HepG2 (cell line): ENCODE measurements around the gene RRN3. TPM values are rescaled to one million over a fixed set of nuclear protein-coding genes. Genes with fewer than 3 reads are reported as not detected.

Source experiments
- CEBPG ChIP-seq: IDR thresholded peaks from 2 replicates; pipeline ENCODE4 v1.6.1; 2016
- CREM ChIP-seq, 2 experiments: sonication (generic) in 1 of 2; formaldehyde crosslinking in 1 of 2; IDR thresholded peaks; 2 replicates each; pipeline versions ENCODE4 v1.4.0 to v1.6.1; 2016 to 2020; ENCODE audit warnings: antibody characterized with exemption in 1 of 2, mild to moderate bottlenecking in 1 of 2, missing genetic modification reagents in 1 of 2
- GTF3A ChIP-seq: sonication (generic); formaldehyde crosslinking; conservative IDR thresholded peaks from 2 replicates; pipeline ENCODE4 v1.4.0; 2020; ENCODE audit warnings: mild to moderate bottlenecking, missing genetic modification reagents
- HDAC6 ChIP-seq: fragments of 200-600 bp; sonication (generic); IDR thresholded peaks from 2 replicates; pipeline ENCODE4 v1.7.0; 2017; ENCODE audit warnings: mild to moderate bottlenecking, antibody characterized with exemption, low read length, low read depth
- HMGA1 ChIP-seq: sonication (generic); formaldehyde crosslinking; conservative IDR thresholded peaks from 2 replicates; pipeline ENCODE4 v1.4.0; 2020; ENCODE audit warnings: missing genetic modification reagents
- KDM1A ChIP-seq: IDR thresholded peaks from 2 replicates; pipeline ENCODE4 v1.6.1; 2016; ENCODE audit warnings: missing compliant biosample characterization
- NFKBIZ ChIP-seq: IDR thresholded peaks from 2 replicates; pipeline ENCODE4 v1.6.1; 2018; ENCODE audit warnings: missing genetic modification reagents, missing compliant biosample characterization
- NKX3-1 ChIP-seq: sonication (generic); formaldehyde crosslinking; IDR thresholded peaks from 2 replicates; pipeline ENCODE4 v1.5.0; 2020; ENCODE audit warnings: missing genetic modification reagents
- ONECUT2 ChIP-seq: sonication (generic); formaldehyde crosslinking; IDR thresholded peaks from 2 replicates; pipeline ENCODE4 v1.4.0; 2020; ENCODE audit warnings: missing genetic modification reagents
- PCBP2 ChIP-seq: fragments of 200-400 bp; formaldehyde crosslinking; optimal IDR thresholded peaks from 2 replicates; pipeline ENCODE3; 2018; ENCODE audit warnings: low read length, low read depth; ENCODE audit not compliant: poor library complexity, severe bottlenecking
- SAFB2 ChIP-seq: sonication (generic); formaldehyde crosslinking; IDR thresholded peaks from 2 replicates; pipeline ENCODE4 v1.5.1; 2020; ENCODE audit warnings: missing genetic modification reagents, low read depth, mild to moderate bottlenecking, borderline replicate concordance
- TBL1XR1 ChIP-seq: fragments of 150-350 bp; IDR thresholded peaks from 2 replicates; pipeline ENCODE4 v1.6.1; 2014; ENCODE audit warnings: borderline replicate concordance, low read length; ENCODE audit not compliant: partially characterized antibody
- ZEB1 ChIP-seq: IDR thresholded peaks from 2 replicates; pipeline ENCODE4 v1.6.1; 2012; ENCODE audit warnings: mild to moderate bottlenecking, low read depth, inconsistent platforms; ENCODE audit not compliant: insufficient replicate concordance
- ZFP36 ChIP-seq: fragments of 150-350 bp; IDR thresholded peaks from 2 replicates; pipeline ENCODE4 v1.6.1; 2018; ENCODE audit warnings: borderline replicate concordance, low read length, low read depth; ENCODE audit not compliant: partially characterized antibody
- ZNF136 ChIP-seq: sonication (generic); formaldehyde crosslinking; IDR thresholded peaks from 2 replicates; pipeline ENCODE4 v1.8.1; 2022; ENCODE audit warnings: low read depth, mild to moderate bottlenecking, moderate library complexity, missing genetic modification reagents
- ZNF431 ChIP-seq: sonication (generic); formaldehyde crosslinking; IDR thresholded peaks from 2 replicates; pipeline ENCODE4 v1.9.0; 2022; ENCODE audit warnings: missing genetic modification reagents, low read depth, mild to moderate bottlenecking, borderline replicate concordance
- ZNF737 ChIP-seq: sonication (generic); formaldehyde crosslinking; IDR thresholded peaks from 2 replicates; pipeline ENCODE4 v1.5.0; 2020; ENCODE audit warnings: missing genetic modification reagents, mild to moderate bottlenecking, borderline replicate concordance
- ZNF792 ChIP-seq: IDR thresholded peaks from 2 replicates; pipeline ENCODE4 v1.6.1; 2016
- polyA plus RNA-seq, 8 experiments: library from polyadenylated mRNA; depleted of rRNA in 3 of 8; stranded (reverse) in 7 of 8; unstranded in 1 of 8; fragments of >200 nt; fragmentation: Illumina TruSeq in 4 of 8; extraction: Trizol in 4 of 8; gene quantifications; 2 replicates each; pipeline versions ENCODE4 v1.2.1 to v1.2.3, GENCODE V29; 2011 to 2016; ENCODE audit warnings: low read depth in 4 of 8, missing spikeins in 1 of 8, mixed read lengths in 1 of 8; ENCODE audit not compliant: insufficient read depth in 1 of 8
- total RNA-seq, 5 experiments: library from RNA; depleted of rRNA; stranded (reverse); fragments of >200 nt; fragmentation: Illumina TruSeq; extraction: Trizol; gene quantifications; 2 replicates each; pipeline ENCODE4 v1.2.3, GENCODE V29; 2016; ENCODE audit warnings: low read depth in 1 of 5
- TF ChIP-seq, protein P1 (sequence below): sonication (generic); formaldehyde crosslinking; IDR thresholded peaks from 2 replicates; pipeline ENCODE4 v1.5.0; 2020; ENCODE audit warnings: missing genetic modification reagents
- TF ChIP-seq, protein P2 (sequence below): sonication (generic); formaldehyde crosslinking; IDR thresholded peaks from 2 replicates; pipeline ENCODE4 v1.9.0; 2021; ENCODE audit warnings: missing genetic modification reagents, borderline replicate concordance

Gene RRN3
- total and polyA plus RNA-seq, 2 of the 13 experiments (the other 11 are each of a cell fraction or from before 2014, with no cell fraction given) = 45.8 to 67.0 TPM

- TF ChIP-seq ZNF737 (no peak), NKX3-1 (CRISPR knock-in tag) (0 out of 2 replicates have a peak, but pooled peaks have one; percentile 41), ONECUT2 (CRISPR knock-in tag) (0 out of 2 replicates have a peak, but pooled peaks have one; percentile 20), SAFB2 (no peak), NFKBIZ (CRISPR knock-in tag) (no peak), ZNF431 (CRISPR knock-in tag) (no peak), HMGA1 (CRISPR knock-in tag) (no peak), CEBPG (CRISPR knock-in tag) (no peak), HDAC6 (no peak; the same call in 1 of the 2 replicates), GTF3A (CRISPR knock-in tag) (no peak), ZFP36 (peak; percentile 84), PCBP2 (no peak), CREM (IDR thresholded peaks at IDR 0.05) (no peak), CREM (CRISPR knock-in tag; IDR thresholded peaks at IDR 0.05) (no peak), KDM1A (CRISPR knock-in tag) (peak; percentile 97), ZNF136 (no peak), ZEB1 (no peak), TBL1XR1 (peak; percentile 31), ZNF792 (no peak)
- TF ChIP-seq, protein P1, sequence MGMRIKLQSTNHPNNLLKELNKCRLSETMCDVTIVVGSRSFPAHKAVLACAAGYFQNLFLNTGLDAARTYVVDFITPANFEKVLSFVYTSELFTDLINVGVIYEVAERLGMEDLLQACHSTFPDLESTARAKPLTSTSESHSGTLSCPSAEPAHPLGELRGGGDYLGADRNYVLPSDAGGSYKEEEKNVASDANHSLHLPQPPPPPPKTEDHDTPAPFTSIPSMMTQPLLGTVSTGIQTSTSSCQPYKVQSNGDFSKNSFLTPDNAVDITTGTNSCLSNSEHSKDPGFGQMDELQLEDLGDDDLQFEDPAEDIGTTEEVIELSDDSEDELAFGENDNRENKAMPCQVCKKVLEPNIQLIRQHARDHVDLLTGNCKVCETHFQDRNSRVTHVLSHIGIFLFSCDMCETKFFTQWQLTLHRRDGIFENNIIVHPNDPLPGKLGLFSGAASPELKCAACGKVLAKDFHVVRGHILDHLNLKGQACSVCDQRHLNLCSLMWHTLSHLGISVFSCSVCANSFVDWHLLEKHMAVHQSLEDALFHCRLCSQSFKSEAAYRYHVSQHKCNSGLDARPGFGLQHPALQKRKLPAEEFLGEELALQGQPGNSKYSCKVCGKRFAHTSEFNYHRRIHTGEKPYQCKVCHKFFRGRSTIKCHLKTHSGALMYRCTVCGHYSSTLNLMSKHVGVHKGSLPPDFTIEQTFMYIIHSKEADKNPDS = peak; percentile 35; the same call in 1 of the 2 replicates
- TF ChIP-seq, protein P2, sequence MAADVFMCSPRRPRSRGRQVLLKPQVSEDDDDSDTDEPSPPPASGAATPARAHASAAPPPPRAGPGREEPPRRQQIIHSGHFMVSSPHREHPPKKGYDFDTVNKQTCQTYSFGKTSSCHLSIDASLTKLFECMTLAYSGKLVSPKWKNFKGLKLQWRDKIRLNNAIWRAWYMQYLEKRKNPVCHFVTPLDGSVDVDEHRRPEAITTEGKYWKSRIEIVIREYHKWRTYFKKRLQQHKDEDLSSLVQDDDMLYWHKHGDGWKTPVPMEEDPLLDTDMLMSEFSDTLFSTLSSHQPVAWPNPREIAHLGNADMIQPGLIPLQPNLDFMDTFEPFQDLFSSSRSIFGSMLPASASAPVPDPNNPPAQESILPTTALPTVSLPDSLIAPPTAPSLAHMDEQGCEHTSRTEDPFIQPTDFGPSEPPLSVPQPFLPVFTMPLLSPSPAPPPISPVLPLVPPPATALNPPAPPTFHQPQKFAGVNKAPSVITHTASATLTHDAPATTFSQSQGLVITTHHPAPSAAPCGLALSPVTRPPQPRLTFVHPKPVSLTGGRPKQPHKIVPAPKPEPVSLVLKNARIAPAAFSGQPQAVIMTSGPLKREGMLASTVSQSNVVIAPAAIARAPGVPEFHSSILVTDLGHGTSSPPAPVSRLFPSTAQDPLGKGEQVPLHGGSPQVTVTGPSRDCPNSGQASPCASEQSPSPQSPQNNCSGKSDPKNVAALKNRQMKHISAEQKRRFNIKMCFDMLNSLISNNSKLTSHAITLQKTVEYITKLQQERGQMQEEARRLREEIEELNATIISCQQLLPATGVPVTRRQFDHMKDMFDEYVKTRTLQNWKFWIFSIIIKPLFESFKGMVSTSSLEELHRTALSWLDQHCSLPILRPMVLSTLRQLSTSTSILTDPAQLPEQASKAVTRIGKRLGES (CRISPR knock-in tag) = no peak
Observed at GRCh38 chr16:15055141-15056053, 38.7 kb downstream of the RRN3 start (continued).
